ENCODE results near the gene EP300. TPM values are rescaled to one million over a fixed set of nuclear protein-coding genes. Genes with fewer than 3 reads are reported as not detected.
"Not testable (repeated sequence)": the region's sequence is repeated elsewhere in the genome, so short reads cannot be mapped to it uniquely, and the experiment has no call there.

Gene EP300
- total RNA-seq, 1 donor: 73.8 TPM

- H3K4me3 ChIP-seq (ENCODE audit: low read depth, low read length): no peak overlapping the region
- no peak for DNase-seq (ENCODE audit: low read depth)
- TF ChIP-seq CTCF (IDR thresholded peaks at IDR 0.05; ENCODE audit: insufficient read depth, low read depth, low read length): no peak
These were observed 85.4 kb downstream of the EP300 start for GRCh38 chr22:41177622-41178424.

- no peak for DNase-seq (ENCODE audit: low read depth)
- H3K4me3 ChIP-seq (ENCODE audit: low read depth, low read length): no peak overlapping the region
- no peak for TF ChIP-seq CTCF (IDR thresholded peaks at IDR 0.05; ENCODE audit: insufficient read depth, low read depth, low read length)
These were observed 86.1 kb downstream of the EP300 start for GRCh38 chr22:41178425-41178975.

- H3K4me3 ChIP-seq (ENCODE audit: low read depth, low read length); DNase-seq (ENCODE audit: low read depth): not testable (repeated sequence)
These were observed 88.0 kb downstream of the EP300 start for GRCh38 chr22:41180362-41180761.

- DNase-seq (ENCODE audit: low read depth): no peak
- H3K4me3 ChIP-seq (ENCODE audit: low read depth, low read length): no peak overlapping the region
- TF ChIP-seq CTCF (IDR thresholded peaks at IDR 0.05; ENCODE audit: insufficient read depth, low read depth, low read length): no peak
These were observed 88.5 kb downstream of the EP300 start for GRCh38 chr22:41180926-41181325.

GRCh38 chr22:41181349-41182241, 89.2 kb downstream of the EP300 start:
- no peak for TF ChIP-seq CTCF (IDR thresholded peaks at IDR 0.05; ENCODE audit: insufficient read depth, low read depth, low read length)
- H3K4me3 ChIP-seq (ENCODE audit: low read depth, low read length): no peak overlapping the region
- peak; percentile 82 for DNase-seq (ENCODE audit: low read depth)

- no peak for DNase-seq (ENCODE audit: low read depth)
- H3K4me3 ChIP-seq (ENCODE audit: low read depth, low read length): no peak overlapping the region
- no peak for TF ChIP-seq CTCF (IDR thresholded peaks at IDR 0.05; ENCODE audit: insufficient read depth, low read depth, low read length)
These were observed 92.3 kb downstream of the EP300 start for GRCh38 chr22:41184679-41185078.

GRCh38 chr22:41191467-41191866, 99.1 kb downstream of the EP300 start:
- no peak for TF ChIP-seq CTCF (IDR thresholded peaks at IDR 0.05; ENCODE audit: insufficient read depth, low read depth, low read length)
- H3K4me3 ChIP-seq (ENCODE audit: low read depth, low read length): no peak overlapping the region
- DNase-seq (ENCODE audit: low read depth): no peak

All from fibroblast of villous mesenchyme (primary cell).